ENCODE measurements around the gene FRG2B. TPM values are rescaled to one million over a fixed set of nuclear protein-coding genes. Genes with fewer than 3 reads are reported as not detected.
"Not testable (repeated sequence)": the region's sequence is repeated elsewhere in the genome, so short reads cannot be mapped to it uniquely, and the experiment has no call there.

FRG2B gene
- total and polyA plus RNA-seq, 2 donors from 2014 or later = 0.97 TPM; not detected in 1

- Histone ChIP-seq H3K27ac (ENCODE audit: low read depth in 2 of 2, low read length in 2 of 2) (no peak overlapping the region), H3K9ac (ENCODE audit: low read length in 3 of 3) (no peak overlapping the region), H3K4me3 (ENCODE audit: low read length in 3 of 3) (no peak overlapping the region), H3K27me3 (ENCODE audit: control insufficient read depth, insufficient read depth, low read length) (peaks cover 3% of the 10 kb centered on the region), H3K4me1 (ENCODE audit: control insufficient read depth in 2 of 3, insufficient read depth in 2 of 3, low read depth in 1 of 3, low read length in 3 of 3) (no peaks in the 10 kb centered on the region), H3K36me3 (ENCODE audit: control insufficient read depth in 2 of 3, insufficient read depth in 3 of 3, low read length in 3 of 3) (no peaks in the 10 kb centered on the region), H3K9me3 (ENCODE audit: control insufficient read depth in 2 of 3, insufficient read depth in 1 of 3, low read length in 3 of 3) (no peaks in the 10 kb centered on the region)
- TF ChIP-seq, protein P1, sequence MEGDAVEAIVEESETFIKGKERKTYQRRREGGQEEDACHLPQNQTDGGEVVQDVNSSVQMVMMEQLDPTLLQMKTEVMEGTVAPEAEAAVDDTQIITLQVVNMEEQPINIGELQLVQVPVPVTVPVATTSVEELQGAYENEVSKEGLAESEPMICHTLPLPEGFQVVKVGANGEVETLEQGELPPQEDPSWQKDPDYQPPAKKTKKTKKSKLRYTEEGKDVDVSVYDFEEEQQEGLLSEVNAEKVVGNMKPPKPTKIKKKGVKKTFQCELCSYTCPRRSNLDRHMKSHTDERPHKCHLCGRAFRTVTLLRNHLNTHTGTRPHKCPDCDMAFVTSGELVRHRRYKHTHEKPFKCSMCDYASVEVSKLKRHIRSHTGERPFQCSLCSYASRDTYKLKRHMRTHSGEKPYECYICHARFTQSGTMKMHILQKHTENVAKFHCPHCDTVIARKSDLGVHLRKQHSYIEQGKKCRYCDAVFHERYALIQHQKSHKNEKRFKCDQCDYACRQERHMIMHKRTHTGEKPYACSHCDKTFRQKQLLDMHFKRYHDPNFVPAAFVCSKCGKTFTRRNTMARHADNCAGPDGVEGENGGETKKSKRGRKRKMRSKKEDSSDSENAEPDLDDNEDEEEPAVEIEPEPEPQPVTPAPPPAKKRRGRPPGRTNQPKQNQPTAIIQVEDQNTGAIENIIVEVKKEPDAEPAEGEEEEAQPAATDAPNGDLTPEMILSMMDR (IDR thresholded peaks at IDR 0.05; ENCODE audit: borderline replicate concordance, extremely low read depth, insufficient read depth) = no peak
- no peak for FAIRE-seq
- intact Hi-C loops (cut with DNase I) = no loop called here
- no peak for DNase-seq
Observed at GRCh38 chr10:133590226-133590969, 36.2 kb downstream of the FRG2B start.

- H3K27ac ChIP-seq (ENCODE audit: low read depth in 2 of 2, low read length in 2 of 2); H3K4me3 ChIP-seq (ENCODE audit: low read length in 3 of 3); H3K27me3 ChIP-seq (ENCODE audit: control insufficient read depth, insufficient read depth, low read length); H3K36me3 ChIP-seq (ENCODE audit: control insufficient read depth in 2 of 3, insufficient read depth in 3 of 3, low read length in 3 of 3); intact Hi-C loops (cut with DNase I); H3K9ac ChIP-seq (ENCODE audit: low read length in 3 of 3); H3K4me1 ChIP-seq (ENCODE audit: control insufficient read depth in 2 of 3, insufficient read depth in 2 of 3, low read depth in 1 of 3, low read length in 3 of 3); DNase-seq; FAIRE-seq: not testable (repeated sequence)
- peaks cover 0 to 13% (median 2%) of the 10 kb centered on the region in 3 donors for H3K9me3 ChIP-seq (ENCODE audit: control insufficient read depth in 2 of 3, insufficient read depth in 1 of 3, low read length in 3 of 3)
Observed at GRCh38 chr10:133577037-133577436, 49.6 kb downstream of the FRG2B start.

Other genes with a start within 250 kb of the FRG2B start
- 7.0 TPM for gene PAOX, start 247.5 kb downstream of the FRG2B start, total RNA-seq
- 14.4 TPM for gene PAOX, start 247.5 kb downstream of the FRG2B start, polyA plus RNA-seq (ENCODE audit: insufficient read depth, low read depth, low replicate concordance)
- 51.1 TPM for gene MTG1, start 232.6 kb downstream of the FRG2B start, total RNA-seq
- 68.5 TPM for gene MTG1, start 232.6 kb downstream of the FRG2B start, polyA plus RNA-seq (ENCODE audit: insufficient read depth, low read depth, low replicate concordance)
- not detected for gene SPRN, start 202.2 kb downstream of the FRG2B start, total RNA-seq
- not detected for gene SPRN, start 202.2 kb downstream of the FRG2B start, polyA plus RNA-seq (ENCODE audit: insufficient read depth, low read depth, low replicate concordance)
- 3.9 TPM for gene SCART1, start 172.8 kb downstream of the FRG2B start, total RNA-seq
- gene SCART1, start 172.8 kb downstream of the FRG2B start, polyA plus RNA-seq (ENCODE audit: insufficient read depth, low read depth, low replicate concordance) = 0.37 TPM
- gene CYP2E1, start 99.4 kb downstream of the FRG2B start, total RNA-seq = 2.9 TPM
- gene CYP2E1, start 99.4 kb downstream of the FRG2B start, polyA plus RNA-seq (ENCODE audit: insufficient read depth, low read depth, low replicate concordance) = 3.4 TPM
- gene SYCE1, start 61.2 kb downstream of the FRG2B start, total RNA-seq = 1.2 TPM
- 1.4 TPM for gene SYCE1, start 61.2 kb downstream of the FRG2B start, polyA plus RNA-seq (ENCODE audit: insufficient read depth, low read depth, low replicate concordance)

All from kidney (tissue), 14 donors.